ENCODE measurements around the gene RAD23A. TPM values are rescaled to one million over a fixed set of nuclear protein-coding genes. Genes with fewer than 3 reads are reported as not detected.

RAD23A gene
- total and polyA plus RNA-seq, 10 of the 15 experiments (the other 5 are each of a cell fraction or from before 2014, with no cell fraction given): 8.8 to 198 (median 119) TPM

- Histone ChIP-seq H3K4me2 (ENCODE audit: control insufficient read depth, insufficient read depth) (peak within 1 kb of the TSS; percentile 85), H3K36me3 (ENCODE audit: control insufficient read depth in 2 of 2, insufficient read depth in 2 of 2, low read length in 1 of 2) (peaks cover under 1 to 9% of the 10 kb centered on the region in 2 experiments; a peak in 3 of 4 replicates), H3K9ac (ENCODE audit: control insufficient read depth, insufficient read depth, low read length) (peak within 1 kb of the TSS; percentile 80), H4K20me1 (ENCODE audit: control insufficient read depth, insufficient read depth) (no peaks in the 10 kb centered on the region), H3K27ac (ENCODE audit: control insufficient read depth, insufficient read depth) (peak within 1 kb of the TSS; percentile 71), H3K79me2 (ENCODE audit: control insufficient read depth, insufficient read depth, low read length) (peaks cover 32% of the 10 kb centered on the region), H3K4me1 (ENCODE audit: control insufficient read depth, insufficient read depth, low read length) (peaks cover 11% of the 10 kb centered on the region), H3K4me3 (peak within 1 kb of the TSS; percentile 78), H2AFZ (ENCODE audit: control insufficient read depth, low read depth, low read length) (peak within 1 kb of the TSS; percentile 94), H3K9me3 (replicated peaks; ENCODE audit: control insufficient read depth, insufficient read depth, low read length) (no peaks in the 10 kb centered on the region), H3K27me3 (replicated peaks in 1 of 2; ENCODE audit: control insufficient read depth in 2 of 2, insufficient read depth in 2 of 2, low read length in 1 of 2) (no peaks in the 10 kb centered on the region)
- WGBS (ENCODE audit: insufficient coverage, insufficient replicate concordance, low lambda C conversion rate, missing lambda C conversion rate): under 1% methylated on average over 79 of the region's 84 CpGs
- ATAC-seq: peak; percentile 94
- BruUV-seq (replicated peaks): no TSS peak
- DNase-seq (ENCODE audit: low read depth, low spot score): peak; percentile 41
- ChIA-PET SMC1A (ENCODE audit: uncharacterized antibody, unreplicated experiment) (interaction anchor here (0.6 to 2.1 kb wide), 4 partner anchors 9 to 90 kb away, joined by 3 to 6 read pairs (median 5); partner anchors contain the start of gene GCDH), CTCF (interaction anchor here (0.7 to 4.6 kb wide), 2 partner anchors 9 to 191 kb away, joined by 3 to 40 read pairs; no protein-coding TSS in a partner anchor), RAD21 (ENCODE audit: unreplicated experiment) (interaction anchor here (2.3 kb wide), 1 partner anchor 9 kb away, joined by 9 read pairs; no protein-coding TSS in a partner anchor), POLR2A (interaction anchor here (0.6 to 1.9 kb wide), 4 partner anchors 19 to 145 kb away, joined by 3 to 5 read pairs (median 3); partner anchors contain the start of gene CALR)
- peak; percentile 56 for FAIRE-seq
- in situ Hi-C loops (cut with MboI) (no loop called here), intact Hi-C loops (cut with micrococcal nuclease; ENCODE audit: unreplicated experiment) (no loop called here)
- TF ChIP-seq CTCF (IDR thresholded peaks at IDR 0.05 in 2 of 3, conservative IDR thresholded peaks at IDR 0.05 in 1 of 3; ENCODE audit: control insufficient read depth in 2 of 3, extremely low read depth in 1 of 3, insufficient read depth in 1 of 3, low read depth in 3 of 3, low read length in 3 of 3) (no peak), ZBTB33 (IDR thresholded peaks at IDR 0.05) (no peak), TCF7 (IDR thresholded peaks at IDR 0.05; ENCODE audit: borderline replicate concordance) (no peak), CHD2 (IDR thresholded peaks at IDR 0.05; ENCODE audit: borderline replicate concordance, low read depth, low read length) (no peak), STAT1 (conservative IDR thresholded peaks at IDR 0.05) (0 out of 2 replicates have a peak, but pooled peaks have one; percentile 17), KAT2A (conservative IDR thresholded peaks at IDR 0.05; ENCODE audit: control insufficient read depth, low read depth, low read length) (no peak), POU2F2 (IDR thresholded peaks at IDR 0.05; ENCODE audit: borderline replicate concordance, low read depth, low read length) (peak; percentile 77; the same call in 2 of the 3 replicates), CBFB (IDR thresholded peaks at IDR 0.05; ENCODE audit: low read depth) (no peak), ZBTB4 (CRISPR knock-in tag; IDR thresholded peaks at IDR 0.05) (no peak), FOS (IDR thresholded peaks at IDR 0.05; ENCODE audit: borderline replicate concordance, extremely low read depth, insufficient read length) (no peak), MXI1 (IDR thresholded peaks at IDR 0.05; ENCODE audit: low read depth, low read length) (peak; percentile 87), YBX1 (IDR thresholded peaks at IDR 0.05) (no peak), RELA (IDR thresholded peaks at IDR 0.05; ENCODE audit: borderline replicate concordance, partially characterized antibody) (peak; percentile 39), BCL11A (IDR thresholded peaks at IDR 0.05; ENCODE audit: low read depth, low read length) (no peak), ZNF207 (IDR thresholded peaks at IDR 0.05; ENCODE audit: borderline replicate concordance) (peak; percentile 70; the same call in 1 of the 2 replicates)
Measured at GRCh38 chr19:12956446-12957388, 11.1 kb downstream of the RAD23A start, which contains the start of gene GADD45GIP1. GADD45GIP1 (minus strand) TSS chr19:12957223; CDS start chr19:12957212, 11 bp downstream.

Data from GM12878 (cell line).